ENCODE data around the gene PLXDC1.

GRCh38 chr17:39199820-39200069 lies 48.3 kb upstream of the PLXDC1 start:
- TF ChIP-seq POLR2A (IDR thresholded peaks at IDR 0.05), result no peak
- no peak for TF ChIP-seq CTCF (IDR thresholded peaks at IDR 0.05)
- peak in 1 of 3 donors; percentile 79 for TF ChIP-seq POLR2AphosphoS5 (IDR thresholded peaks at IDR 0.05)
